ENCODE measurements around the gene PRLR.
"Not testable (repeated sequence)": the region's sequence is repeated elsewhere in the genome, so short reads cannot be mapped to it uniquely, and the experiment has no call there.

The PRLR gene

DNA sequence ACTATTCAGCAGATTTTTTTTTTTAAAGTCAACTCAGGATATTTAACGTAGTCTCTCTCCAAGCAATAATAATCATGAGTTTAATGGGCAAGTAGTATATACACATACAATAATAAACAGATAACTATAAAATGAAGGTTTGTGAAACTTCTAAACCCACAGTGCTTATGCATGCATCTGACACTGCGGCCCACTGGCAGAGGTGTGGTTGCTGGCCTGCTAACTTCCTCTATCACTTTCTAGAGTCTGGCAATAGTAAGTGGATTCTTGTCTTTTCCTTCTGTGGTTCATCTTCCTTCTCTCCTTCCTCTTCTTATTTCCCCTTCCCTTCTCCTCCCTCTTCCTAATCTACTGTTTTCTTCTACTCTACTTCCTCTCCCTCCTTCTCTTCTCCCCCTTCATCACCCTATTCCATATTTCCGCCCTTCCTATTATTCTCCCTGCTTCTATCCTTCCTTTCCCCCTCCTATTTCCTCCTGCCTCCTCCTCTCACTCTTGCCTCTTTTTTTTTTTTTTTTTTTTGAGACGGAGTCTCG lies 164.0 kb downstream of the PRLR start:
- no peak for DNase-seq

- no peak for DNase-seq
These were observed 166.9 kb downstream of the PRLR start for GRCh38 chr5:35063414-35063813.

DNA sequence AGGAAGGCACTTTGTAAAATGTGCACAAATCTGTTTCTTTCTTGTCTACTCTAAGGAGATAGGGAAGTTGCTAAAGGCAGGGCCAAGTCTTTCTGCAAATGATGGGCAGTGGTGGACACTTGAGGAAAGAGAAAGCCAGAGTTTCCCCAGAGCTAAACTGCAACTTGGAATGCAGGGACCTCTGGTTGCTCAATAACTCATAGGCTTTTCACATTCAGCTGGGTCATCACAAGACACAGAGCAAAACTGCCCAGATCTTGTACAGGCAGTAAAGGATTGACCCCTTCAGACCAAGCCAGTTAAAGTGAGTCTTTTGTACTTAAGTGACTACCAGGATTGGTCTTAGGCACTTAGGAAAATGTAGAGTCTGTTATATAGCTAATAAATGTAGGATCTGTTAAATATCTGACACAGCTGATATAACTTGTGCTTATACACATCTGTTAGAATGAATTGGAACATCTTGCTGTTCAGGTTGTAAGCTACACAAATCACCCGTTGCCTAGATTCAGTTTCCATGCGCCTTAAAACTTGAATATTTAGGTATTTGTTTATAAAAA lies 169.0 kb downstream of the PRLR start:
- DNase-seq = no peak

GRCh38 chr5:35060236-35060635 lies 170.1 kb downstream of the PRLR start:
- no peak for DNase-seq

DNA sequence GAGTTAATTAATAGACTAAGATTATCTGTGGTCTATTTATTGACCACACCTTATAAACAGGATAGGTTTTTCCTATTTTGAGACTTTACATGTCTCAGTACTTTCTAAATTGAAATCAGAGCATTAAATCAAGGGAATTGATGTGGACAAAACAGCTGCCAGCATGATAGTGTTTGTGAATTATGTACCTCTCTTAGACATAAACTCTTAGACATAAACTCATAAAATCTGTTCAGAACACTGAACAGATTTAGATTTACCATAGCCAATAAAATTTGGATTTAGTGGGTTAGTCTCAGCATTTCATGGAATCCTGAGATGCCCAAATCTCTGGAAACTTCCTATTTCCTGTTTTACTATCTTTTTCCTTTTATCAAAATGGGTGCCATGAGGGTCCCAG lies 171.0 kb downstream of the PRLR start:
- no peak for DNase-seq

DNA sequence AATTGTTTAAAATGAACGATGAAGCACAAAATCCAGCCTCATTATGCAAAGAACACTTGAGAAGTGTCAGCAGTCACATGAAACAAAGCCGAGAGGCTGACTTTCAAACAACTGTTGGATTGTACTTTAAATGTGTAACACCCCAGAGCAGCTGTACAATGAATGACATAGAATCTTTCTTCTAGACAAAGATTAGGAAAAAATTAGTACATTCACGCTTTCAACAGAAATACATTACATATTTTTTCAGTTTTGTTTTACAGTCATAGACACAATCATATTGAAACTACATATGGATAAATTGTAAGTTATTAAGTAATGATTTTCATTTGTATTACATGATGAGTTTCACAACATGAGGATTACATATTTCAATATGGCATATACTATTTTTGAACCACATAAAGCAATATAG lies 171.9 kb downstream of the PRLR start:
- no peak for DNase-seq

- no peak for DNase-seq
These were observed 173.6 kb downstream of the PRLR start for GRCh38 chr5:35056686-35057085.

GRCh38 chr5:35052838-35053237 lies 177.4 kb downstream of the PRLR start:
- DNase-seq = no peak

GRCh38 chr5:35050541-35051126 lies 179.7 kb downstream of the PRLR start:
- no peak for DNase-seq

DNA sequence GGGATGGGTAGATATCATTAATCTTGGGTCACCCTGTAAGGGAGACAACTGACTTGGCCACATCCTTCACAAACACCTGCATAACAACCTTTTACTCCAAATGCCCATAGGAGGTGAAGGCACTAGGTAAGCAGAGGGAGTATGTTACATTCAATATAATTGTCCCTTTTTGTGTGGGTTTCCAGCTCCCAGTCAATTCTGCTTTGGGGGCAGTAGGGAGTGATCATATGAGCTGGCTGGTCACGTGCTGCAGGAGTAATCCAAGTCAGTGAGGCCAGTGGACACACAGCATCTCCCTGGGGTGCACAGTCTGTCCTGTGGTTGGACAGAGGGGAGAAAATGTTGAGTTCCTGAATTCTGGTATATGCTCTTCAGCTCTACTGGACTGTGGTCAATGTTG lies 181.4 kb downstream of the PRLR start:
- no peak for DNase-seq

DNA sequence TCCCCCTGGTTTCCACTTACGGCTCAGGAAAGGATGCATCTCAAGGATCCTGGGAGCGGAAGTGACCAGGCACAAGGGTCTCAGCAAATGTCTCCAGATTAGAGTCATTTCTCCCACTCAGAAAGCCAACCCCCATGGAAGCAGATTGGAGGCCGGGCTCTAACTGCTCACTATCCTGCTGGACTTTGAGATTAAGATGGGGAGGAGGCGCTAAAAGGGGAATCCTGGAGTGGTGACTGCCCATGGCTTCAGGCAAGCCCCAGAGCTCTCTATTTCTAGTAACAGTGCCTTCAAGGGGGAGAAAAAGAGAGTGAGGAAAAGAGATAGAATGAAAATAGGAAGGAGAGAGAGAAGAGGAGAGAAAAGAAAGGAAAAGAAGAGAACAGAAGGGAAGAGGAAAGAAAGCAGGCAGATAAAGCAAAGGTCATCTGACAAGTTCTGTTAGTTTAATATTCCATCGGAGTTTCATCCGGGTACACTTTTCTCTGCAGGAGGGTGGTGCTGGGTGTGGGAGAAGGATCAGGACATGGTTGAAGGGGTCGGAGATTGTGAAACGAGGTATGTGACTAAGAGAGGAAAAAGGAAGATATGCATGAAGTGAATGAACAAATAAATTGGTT lies 182.4 kb downstream of the PRLR start, which contains the start of gene AGXT2:
AGXT2 (minus strand) TSS at position 165 of the 620 bp plus-strand sequence; CDS start at position 108, 57 bp downstream.
- DNase-seq = no peak

DNA sequence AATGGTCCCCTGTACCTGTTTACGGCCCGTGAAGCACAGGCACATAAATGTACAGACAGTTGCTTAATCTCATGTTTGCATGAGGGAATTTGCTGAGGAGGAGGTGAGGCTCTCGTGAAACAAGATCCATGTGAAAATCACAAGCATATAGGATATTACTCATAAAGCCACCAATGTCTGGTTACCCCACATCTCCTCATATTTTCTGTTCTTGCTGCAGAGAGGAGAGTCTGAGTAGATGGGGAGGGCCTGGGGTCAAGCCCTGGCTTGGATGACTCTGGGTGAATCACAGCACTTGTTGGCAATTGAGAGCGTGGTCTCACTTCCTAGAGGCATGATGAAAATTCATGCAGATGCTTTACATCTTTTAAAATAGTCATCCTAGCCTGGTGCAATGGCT lies 183.5 kb downstream of the PRLR start:
- DNase-seq = no peak

DNA sequence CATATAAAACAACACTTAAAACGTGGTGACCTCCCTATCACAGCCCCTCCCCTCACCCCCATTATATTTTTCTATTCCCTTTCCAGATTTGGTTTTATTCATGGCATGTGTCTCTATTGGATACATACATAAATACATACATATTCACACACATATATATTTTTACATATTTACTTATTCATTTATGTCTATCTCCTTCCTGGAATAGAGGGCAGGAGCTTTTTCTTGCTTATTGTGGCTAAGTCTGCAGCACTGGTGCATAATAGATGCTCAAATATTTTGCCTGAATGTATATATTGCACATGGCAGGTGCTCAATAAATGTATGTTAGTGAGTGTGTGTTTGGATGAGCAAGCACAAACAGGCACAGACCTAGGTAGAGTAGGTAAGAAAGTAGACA lies 185.0 kb downstream of the PRLR start:
- DNase-seq = no peak

GRCh38 chr5:35044649-35045048 lies 185.6 kb downstream of the PRLR start:
- DNase-seq = no peak

GRCh38 chr5:35042781-35043180 lies 187.5 kb downstream of the PRLR start:
- DNase-seq = no peak

- no peak for DNase-seq
These were observed 189.0 kb downstream of the PRLR start for GRCh38 chr5:35041261-35041660.

GRCh38 chr5:35038891-35039290 lies 191.4 kb downstream of the PRLR start:
- no peak for DNase-seq

GRCh38 chr5:35036536-35036935 lies 193.8 kb downstream of the PRLR start:
- DNase-seq = no peak

DNA sequence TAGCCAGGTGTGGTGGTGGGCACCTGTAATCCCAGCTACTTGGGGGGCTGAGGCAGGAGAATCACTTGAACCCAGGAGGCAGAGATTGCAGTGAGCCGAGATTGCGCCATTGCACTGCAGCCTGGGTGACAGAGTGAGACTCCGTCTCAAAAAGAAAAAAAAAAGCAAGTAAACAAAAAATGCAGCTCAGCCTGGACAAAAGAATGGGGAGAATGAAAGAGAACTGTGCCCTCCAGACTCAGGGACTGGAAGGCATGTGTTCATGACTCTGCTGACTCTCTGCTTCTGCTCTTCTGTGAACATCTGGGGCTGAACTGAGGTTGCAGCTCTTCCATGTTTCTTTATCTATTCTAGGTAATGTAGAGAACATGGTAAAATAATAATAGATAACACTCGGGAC lies 194.4 kb downstream of the PRLR start:
- DNase-seq = not testable (repeated sequence)

- no peak for DNase-seq
These were observed 195.0 kb downstream of the PRLR start for GRCh38 chr5:35035271-35035670.

GRCh38 chr5:35032356-35032755 lies 197.9 kb downstream of the PRLR start:
- DNase-seq = no peak

DNA sequence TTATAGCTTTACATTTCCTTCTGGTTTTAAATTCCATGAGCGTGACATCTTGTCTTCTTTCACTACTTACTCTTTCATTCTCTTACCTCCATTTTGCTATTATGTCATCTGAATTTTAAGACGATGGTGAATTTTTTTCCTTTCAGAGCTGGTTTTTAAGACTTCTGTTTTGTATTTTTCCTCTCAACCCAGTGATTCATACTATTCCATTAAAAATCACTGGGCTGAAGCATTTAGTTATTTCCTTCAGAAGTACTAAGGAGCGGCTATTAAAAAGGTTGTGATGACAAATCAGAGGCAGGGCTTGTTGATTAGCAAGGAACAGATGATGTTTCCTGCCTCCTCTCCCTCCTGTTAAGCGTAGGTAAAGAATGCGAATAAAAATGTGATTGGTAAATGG lies 199.0 kb downstream of the PRLR start:
- DNase-seq = no peak

GRCh38 chr5:35030426-35031100 lies 199.7 kb downstream of the PRLR start:
- DNase-seq = no peak

DNA sequence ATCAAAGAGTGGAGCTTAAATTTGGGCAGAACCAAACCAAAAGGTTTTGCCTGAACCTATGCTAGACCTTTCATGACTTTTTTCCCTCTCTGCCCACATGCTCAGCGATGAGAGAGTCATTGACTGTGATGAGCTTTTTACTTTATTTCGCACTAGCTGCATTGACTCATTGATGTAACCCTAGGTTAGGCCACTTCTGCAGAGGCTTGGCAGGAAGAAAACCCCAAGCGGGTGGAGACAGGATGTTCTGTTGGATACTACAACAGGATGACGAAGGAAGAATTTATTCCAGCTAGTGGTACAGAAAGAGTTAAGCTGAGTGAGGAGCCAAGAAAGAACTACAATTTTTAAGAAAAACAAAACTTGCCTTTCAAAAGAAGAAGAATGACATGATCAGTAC lies 201.0 kb downstream of the PRLR start:
- no peak for DNase-seq

Data from DMS79 treated with DMSO at 0.1 percent for 48 hours (cell line).